HUDEP-2 (cell line): ENCODE results near the gene BAG3.

Experiments
- DNase-seq, 76 experiments: peaks; one replicate each; lab custom pipeline; 2025; ENCODE audit not compliant: unreplicated experiment in 76 of 76; lab: John Stamatoyannopoulos, UW

Gene BAG3

DNA sequence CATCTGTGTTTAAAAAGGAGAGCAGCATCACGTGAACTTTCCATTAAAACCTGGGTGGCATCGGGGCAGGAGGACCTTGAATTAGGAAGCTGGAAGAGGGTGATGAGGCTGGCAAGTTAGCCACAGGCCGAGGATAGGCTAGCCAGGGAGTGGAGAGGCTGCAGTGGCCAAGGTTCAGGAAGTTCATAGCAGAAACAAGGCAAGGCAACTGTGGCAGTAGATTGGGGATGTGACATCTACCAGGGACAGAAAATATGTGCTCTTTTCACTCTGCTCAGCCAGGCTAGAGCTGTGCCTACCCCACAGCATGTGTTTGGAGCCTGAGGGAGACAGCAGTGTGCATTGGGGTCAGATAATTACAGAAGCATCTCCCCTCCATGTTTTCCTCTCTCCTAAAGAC is 72.4 kb downstream of the BAG3 start:
- DNase-seq, result no peak

DNA sequence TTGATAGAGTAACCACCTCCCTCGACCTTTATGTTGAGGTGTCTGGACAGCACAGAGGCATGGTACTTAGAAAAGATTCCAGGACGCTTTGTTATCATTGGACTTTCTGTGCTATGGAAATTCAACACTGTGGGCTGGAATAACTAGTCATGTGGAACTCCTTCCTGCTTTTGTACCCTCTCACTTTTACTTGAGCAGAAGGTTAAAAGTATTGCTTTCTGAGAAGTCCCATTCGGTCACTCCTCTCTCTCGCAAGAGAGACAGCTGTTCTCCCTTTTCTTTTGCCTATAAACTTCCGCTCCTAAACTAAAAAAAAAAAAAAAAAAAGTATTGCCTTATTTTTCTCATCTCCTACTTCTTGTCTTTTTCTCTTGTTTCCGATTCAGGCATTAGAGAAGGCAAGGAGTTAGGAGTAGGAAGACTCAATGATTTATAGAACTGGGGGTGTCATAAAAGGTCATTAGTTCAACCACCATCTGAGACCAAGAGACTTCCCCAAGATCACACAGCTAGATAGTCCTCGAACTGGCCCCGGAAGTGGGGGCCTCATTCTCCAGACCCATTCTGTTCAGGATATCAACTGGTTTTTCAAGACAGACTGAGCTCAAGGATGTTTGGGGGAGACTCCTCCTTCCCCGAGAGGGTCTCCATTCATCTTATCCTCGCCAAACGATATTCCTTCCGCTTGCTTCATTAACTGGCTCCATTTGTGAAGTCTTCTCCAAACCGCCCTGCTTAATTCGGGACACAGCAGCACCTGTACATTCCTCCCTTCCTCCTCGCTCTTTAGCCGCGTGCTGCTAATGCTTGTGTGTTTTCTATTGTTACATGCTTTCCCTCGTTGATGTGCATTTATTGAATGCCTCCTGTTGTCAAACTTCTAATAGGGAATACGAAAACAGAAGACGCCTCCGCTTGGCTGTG is 73.7 kb downstream of the BAG3 start:
- peak in 2 of 76 experiments; percentile 46 to 49 for DNase-seq

DNA sequence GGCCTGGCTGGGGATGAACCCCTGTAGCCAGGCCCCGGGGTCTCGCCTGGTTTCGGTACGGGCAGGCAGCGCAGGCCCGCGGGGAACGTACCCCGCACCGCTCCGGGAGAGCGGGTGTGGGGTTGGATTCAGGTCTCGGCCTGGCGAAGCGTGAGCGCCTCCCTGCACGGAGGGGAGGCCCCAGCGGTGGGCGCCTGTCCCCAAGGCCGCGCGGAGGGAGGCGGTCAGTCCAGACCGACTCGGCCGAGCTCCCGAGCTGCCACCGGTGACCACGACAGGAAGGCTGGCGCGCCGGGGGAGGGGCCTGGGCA is 74.3 kb downstream of the BAG3 start:
- DNase-seq, result peak in 1 of 76 experiments; percentile 75

DNA sequence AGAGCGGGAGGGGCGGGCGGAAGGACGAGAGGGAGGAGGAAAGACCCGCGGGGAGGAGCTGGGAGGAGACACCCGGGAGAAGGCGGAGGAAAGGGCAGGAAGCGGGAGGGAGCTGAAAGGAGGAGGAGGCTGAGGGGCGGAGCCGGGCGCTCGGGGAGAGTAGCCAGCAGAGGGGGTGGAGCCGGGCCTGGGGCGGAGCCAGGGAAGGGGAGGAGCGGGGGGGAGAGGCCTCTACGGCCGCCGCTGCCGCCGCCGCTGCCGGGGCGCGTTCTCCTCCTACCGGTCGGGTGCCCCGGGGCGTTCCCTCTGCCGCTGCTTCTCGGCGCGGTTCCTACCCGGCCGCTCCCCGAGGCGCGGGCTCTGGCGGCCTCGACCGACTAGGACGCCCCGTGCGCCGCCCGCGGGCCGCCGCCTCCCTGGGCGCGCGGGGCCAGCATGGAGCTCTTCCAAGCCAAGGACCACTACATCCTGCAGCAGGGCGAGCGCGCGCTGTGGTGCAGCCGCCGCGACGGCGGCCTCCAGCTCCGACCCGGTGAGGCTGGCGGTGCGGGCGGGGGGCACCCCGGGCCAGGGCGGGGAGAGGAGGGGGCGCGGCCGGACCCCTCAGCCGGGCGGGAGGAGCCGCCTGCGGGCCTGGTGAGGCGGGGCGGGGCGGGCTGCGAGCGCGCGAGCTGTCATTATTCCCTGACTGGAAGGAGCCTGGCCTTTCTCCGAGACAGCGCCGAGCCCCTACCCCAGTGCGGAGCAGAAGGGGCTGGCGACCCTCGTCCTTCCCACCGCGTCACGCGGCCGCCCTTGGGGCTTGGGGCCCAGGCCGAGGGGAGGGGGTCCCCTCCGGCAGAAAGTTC is 74.9 kb downstream of the BAG3 start, which contains the start of gene INPP5F:
Gene INPP5F (plus strand): TSS at position 223 of the 848 bp plus-strand sequence. CDS start 213 bp downstream, at position 436.
- DNase-seq, result peak; percentile 47 to 99 (median 97)

DNA sequence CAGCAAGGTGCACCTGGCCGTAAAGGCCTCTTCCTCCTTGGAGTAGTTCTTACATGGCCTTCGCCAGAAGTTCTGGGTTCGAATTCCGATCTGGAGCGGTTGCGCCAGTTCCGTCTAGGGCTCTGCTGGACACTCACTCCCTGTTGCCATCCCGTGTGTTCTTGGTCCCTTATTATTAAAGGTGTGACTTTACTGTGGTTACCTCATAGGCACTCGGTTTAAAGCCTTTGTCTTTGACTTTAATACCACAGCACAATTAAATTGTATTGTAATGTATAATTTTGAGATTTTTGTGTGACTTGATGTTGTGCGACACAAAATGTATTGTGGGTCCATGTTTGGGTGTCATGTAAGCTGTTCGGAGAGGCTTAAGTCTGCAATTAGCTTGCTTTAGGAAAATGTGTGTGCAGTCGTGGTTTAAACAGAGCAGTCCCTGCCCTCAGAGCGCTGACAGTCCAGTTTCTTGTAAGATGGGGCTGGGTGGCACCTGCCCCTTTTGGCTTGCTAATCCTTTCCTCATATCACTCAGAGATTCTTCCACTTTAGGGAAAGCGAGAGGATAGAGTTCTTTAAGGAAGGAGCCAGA is 75.6 kb downstream of the BAG3 start:
- DNase-seq, result peak in 3 of 76 experiments; percentile 30 to 37 (median 33)
